Liver (tissue), 3 donors: ENCODE measurements around the gene TEAD2.

Source experiments
- CTCF ChIP-seq: fragments of 150-350 bp; IDR thresholded peaks from 2 replicates; pipeline ENCODE4 v1.5.1; 2017; ENCODE audit warnings: improper control_type of control experiment, low read depth, low read length; ENCODE audit not compliant: missing input control
- RAD21 ChIP-seq, 2 donors: IDR thresholded peaks; 2 replicates each; pipeline ENCODE4 v1.6.1; 2016; ENCODE audit warnings: antibody characterized with exemption in 2 of 2, mild to moderate bottlenecking in 2 of 2
- donor health status: healthy.
- donor health status: healthy.

GRCh38 chr19:49342291-49342721, 19.9 kb downstream of the TEAD2 start:
- TF ChIP-seq CTCF (no peak), RAD21 (IDR thresholded peaks at IDR 0.05) (no peak)
